ENCODE measurements around the gene ATP9A.
"Not testable (repeated sequence)": the region's sequence is repeated elsewhere in the genome, so short reads cannot be mapped to it uniquely, and the experiment has no call there.

Gene ATP9A

DNA sequence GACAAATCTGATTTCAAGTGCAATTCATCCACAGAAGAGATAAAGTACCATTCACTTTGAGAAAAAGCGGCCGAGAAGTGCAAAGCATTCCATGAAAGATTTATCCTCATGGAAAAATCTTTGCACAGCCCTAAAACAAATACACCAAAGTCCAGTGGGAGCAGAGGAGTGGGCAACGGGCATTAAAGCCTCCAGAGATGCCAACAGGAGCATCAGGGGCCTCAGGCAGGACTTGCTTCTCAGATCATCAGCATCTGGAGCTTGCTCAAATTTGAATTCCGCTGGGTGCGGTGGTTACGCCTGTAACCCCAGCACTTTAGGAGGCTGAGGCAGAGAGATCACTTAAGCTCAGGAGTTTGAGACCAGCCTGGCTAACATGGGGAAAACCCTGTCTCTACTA is 115.0 kb downstream of the ATP9A start:
- DNase-seq, result no peak

DNA sequence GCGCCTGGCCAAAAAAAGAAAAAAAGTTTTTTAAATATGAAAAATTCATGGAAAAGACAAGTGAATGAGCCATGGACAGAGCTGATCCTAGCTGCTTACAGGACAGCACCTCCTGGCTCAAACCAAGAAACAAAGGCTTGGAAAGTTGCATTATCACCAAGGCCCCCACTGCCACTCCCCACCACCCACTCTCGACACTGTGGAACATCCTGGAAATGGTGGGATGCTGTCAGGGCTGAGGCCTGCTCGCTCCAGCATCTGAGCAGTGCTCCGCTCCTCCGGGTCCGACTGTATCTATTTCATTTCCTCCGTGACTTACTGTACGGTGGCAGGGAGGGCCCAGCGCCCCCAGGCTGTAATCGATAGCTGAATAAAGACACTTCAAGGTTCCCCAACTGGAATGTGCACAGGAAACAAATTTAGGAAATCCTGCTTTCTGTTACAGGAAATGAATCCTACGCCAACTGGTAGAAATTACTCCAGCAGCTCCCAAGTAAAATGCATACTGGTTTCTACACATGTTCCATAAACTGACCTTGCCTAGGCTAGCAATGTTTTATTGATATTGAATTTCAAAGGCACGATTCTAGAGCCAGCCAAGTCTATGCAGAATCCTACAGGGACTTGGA is 116.2 kb downstream of the ATP9A start:
- no peak for DNase-seq

DNA sequence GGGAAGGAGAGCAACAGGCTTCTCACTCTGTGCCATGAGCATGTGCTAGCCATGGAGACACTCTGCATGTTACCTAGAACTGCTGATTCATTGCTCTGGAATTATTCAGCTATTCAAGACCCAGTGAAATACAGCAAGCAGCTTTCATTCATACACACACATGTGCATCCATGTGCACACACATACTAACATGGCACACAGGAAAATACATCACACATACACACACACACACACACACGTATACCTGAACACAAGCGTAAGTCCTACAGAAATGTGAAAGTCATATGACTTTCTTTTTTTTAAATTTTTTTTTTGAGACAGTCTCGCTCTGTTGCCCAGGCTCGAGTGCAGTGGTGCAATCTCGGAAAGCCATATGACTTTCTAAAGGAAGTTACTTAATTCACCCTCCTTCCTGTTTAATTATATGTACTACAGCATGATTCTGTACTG is 117.5 kb downstream of the ATP9A start:
- DNase-seq, result no peak

DNA sequence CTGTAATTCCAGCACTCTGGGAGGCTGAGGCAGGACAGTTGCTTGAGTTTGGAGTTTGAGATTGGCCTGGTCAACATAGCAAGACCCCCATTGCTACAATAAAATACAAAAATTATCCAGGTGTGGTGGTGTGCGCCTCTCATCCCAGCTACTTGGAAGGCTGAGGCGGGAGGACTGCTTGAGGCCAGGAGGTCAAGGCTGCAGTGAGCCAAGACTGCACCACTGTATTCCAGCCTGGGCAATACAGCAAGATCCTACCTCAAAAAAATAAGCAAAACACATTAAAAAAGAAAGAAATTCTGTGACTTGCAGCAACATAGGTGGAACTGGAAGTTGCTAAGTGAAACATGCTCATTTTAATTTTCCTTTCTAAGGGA is 119.6 kb downstream of the ATP9A start:
- DNase-seq, result no peak

DNA sequence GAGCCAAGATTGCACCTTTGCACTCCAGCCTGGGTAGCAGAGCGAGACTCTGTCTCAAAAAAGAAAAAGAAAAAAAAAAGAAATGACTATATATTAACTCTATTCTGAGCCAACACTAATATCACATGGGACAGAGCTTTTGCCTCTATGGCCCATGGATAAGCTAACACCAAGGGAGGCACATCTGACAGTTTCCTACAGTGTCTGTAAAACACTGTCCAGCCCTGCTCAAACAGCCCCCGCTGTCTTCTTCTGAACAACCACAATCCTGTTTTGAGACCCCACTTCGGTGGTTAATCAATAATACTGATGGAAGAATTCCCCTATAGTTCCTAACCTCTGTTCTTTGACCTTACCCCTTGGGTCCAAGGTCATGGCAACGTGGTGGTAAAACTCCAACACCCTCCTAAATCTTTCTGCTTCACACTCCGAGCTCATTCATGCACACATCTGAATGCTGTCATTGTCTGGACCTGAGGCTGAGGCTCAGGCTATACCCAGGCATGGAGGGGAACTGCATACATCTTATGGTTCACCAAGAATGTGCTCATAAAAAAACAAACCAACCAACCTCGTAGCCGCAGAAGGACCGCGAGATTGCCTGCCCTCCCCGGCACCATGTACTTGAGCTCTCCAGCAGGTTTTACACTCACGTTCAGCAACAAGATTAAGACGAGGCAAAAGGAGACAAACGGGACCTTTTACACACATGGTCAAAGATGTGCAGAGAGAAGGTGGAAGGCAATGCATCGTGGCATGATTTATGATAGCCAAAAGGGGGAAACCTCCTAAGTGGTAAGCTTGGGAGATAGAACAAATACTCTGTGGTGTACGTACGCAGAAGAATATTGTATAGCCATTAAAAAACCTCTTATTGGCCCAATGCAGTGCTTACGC is 120.3 kb downstream of the ATP9A start:
- DNase-seq, result no peak

DNA sequence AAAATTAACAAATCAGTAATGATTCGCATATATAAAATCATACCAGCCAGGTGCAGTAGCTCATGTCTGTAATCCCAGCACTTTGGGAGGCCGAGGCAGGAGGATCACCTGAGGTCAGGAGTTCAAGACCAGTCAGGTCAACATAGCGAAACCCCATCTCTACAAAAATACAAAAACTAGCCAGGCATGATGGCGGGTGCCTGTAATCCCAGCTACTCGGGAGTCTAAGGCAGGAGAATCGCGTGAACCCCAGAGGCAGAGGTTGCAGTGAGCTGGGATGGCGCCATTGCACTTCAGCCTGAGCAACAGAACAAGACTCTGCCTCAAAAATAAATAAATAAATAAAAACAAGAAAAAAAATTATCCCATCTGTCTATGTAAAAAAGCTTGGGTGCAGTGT is 124.4 kb downstream of the ATP9A start:
- DNase-seq, result not testable (repeated sequence)

DNA sequence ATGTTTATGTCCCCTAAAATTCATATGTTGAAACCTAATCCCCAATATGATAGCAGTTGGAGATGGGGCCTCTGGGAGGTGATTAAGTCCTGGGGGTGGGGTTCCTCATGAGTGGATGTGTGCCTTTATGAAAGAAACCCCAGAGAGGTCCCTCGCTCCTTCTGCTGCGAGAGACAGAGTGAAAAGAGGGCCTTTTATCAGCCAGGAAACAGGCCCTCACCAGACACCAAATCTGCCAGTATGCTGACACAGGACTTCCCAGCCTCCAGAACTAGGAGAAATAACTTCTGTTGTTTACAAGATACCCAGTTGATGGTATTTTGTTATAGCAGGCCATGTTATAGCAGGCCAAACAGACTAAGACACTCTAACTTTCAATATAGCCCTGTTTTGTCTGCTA is 124.8 kb downstream of the ATP9A start:
- no peak for DNase-seq

DNA sequence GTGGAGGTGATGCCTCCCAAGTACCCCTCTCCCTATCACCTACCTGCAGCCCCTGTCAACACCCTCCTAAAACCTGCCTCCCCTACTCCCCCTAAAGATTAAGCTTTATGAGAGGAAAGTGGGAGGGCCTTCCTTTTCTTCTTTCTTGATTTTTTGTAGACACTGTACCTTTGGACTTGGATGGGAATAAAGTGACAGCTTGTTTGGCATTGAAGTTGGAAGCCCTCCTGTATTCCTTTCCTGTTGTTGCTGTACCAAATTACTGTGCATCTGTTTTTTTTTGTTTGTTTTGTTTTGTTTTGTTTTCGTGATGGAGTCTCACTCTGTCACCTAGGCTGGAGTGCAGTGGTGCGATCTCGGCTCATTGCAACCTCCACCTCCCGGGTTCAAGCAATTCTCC is 126.3 kb downstream of the ATP9A start:
- DNase-seq, result no peak

DNA sequence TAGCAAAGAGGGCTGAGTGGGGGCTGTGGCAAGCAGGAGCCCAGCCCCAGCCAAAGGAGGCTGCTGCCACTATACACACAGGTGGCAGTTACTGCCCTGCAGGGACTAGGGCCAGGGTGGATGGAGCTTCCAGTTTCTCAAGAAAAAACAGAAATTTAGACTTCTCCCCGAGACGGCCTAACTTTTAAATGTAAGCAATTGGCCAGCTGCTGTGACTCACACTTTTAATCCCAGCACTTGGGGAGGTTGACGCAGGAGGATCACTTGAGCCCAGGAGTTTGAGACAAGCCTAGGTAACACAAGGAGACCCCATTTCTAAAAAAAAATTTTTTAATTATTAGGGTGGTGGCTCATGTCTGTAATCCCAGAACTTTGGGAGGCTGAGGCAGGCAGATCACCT is 127.4 kb downstream of the ATP9A start:
- DNase-seq, result no peak

DNA sequence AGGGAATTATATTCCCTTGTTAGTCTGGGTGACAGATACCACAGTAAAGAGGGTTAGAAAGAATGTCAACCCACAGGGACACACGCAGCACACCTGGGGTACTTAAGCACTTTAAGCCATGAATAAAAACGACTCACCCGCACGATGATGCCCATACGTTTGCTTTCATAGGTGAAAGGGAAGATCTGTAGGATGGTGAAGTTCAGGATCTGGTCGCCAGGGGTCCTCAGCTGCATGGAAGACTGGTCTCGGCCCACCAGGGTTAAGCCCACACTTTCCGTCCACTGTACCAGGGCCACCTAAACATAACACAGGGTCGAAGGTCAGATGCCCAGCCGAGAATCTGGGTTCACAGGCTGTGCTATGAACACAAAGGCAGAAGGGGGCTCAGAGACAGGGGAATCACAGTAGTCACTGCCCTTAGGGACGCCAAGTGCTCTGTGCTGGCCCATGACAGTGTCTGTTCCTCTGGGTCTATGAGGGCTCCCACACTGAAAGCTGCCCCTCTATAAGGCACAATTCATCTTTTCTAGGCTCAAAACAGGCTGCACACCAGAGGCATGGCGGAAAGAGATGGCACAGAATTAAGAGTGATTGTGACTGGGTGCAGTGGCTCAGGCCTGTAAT is 128.9 kb downstream of the ATP9A start:
- no peak for DNase-seq

DNA sequence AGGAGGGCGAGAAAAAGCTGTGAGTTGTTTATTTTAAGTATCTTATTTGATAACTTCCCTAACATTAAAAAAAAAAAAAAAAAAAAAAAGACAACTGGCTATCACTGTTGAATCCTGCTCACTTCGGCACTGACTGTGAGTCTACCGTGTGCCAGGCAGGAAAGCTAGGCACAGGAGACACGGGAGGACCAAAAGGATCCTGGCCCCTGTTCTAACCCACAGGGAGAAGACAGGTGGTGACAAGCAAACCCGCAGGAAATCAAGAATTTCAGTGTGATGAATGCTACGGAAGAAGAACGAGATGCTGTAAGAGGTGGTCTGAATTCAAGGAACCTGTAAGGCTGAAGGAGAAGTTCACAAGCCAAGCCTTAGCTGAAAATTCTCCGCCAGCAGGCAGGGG is 130.9 kb downstream of the ATP9A start:
- no peak for DNase-seq

DNA sequence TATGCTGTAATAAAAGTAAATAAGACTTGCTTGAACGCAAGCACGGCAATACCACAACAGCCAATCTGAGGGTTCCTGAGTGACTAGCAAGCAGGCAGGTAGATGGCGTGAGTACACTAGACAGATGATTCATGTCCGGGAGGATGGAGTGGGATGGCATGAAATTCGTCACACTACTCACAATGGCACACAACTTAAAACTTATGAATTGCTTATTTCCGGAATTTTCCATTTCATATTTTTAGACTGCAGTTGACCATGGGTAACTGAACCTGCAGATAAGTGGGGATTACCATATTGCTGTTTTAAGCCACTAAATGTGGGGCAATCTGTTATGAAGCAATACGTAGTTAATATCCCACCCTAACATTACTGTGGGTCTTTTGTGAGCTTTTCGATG is 132.1 kb downstream of the ATP9A start:
- no peak for DNase-seq

DNA sequence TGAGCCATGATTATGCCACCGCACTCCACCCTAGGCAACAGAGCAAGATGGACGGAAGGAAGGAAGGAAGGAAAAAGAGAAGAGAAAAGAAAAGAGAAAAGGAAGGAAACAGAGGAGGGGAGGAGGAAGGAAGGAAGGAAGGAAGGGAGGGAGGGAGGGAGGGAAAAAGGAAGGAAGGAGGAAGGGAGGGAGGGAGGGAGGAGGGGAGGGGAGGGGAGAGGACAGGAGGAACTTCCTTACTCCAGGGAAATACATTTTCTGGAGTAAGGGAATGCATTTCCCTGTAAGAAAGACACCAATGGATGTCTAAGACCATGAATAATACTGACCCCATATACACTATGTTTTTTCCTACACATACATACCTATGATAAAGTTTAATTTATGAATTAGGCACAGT is 132.5 kb downstream of the ATP9A start:
- DNase-seq, result no peak

DNA sequence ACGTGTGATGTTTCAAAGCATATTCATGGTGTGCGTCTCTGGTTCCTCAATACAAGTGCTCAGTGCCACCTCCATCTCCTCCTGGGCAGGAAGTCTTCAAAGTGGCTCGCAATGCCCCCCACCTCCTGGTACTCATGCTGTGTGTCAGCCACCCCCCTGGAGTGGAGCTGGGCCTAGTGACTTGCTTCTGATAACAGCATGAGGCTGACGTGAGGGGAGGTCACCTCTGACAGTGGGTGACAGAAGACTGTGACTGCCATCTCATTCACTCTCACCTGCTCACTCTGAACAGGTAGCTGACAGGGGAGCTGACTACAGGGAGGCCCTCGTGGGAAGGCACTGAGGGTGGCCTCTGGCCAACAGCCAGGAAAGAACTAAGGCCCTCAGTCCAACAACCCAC is 133.3 kb downstream of the ATP9A start:
- no peak for DNase-seq

DNA sequence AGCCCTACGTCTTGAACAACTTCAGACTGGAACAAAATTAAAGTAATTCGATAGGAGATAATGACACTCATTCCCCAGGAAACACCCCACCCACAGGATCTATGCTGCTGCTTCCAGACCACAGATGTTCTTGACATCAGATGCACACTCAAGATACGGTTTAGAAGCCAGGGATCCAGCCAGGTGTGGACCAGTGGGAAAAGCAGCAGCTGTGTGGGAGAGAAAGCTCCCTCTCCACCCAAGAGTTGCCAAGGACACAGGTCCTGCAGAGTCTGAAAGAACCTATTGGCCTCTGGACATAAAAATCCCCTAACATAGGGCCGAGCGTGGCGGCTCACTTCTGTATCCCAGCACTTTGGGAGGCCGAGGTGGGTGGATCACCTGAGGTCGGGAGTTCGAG is 133.9 kb downstream of the ATP9A start:
- DNase-seq, result no peak

DNA sequence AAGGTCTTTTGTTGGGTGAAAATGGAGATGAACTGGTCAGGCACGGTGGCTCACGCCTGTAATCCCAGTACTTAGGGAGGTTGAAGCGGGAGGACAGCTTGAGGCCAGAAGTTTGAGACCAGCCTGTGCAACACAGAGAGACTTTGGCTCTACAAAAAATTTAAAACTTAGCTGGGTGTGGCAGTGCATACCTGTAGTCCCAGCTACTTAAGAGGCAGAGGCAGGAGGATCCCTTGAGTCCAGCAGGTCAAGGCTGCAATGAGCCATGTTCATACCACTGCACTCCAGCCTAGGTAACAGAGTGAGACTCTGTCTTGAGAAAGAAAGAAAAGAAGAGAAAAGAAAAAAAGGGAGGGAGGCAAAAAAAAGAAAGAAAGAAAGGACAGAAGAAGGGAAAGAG is 134.8 kb downstream of the ATP9A start:
- no peak for DNase-seq

DNA sequence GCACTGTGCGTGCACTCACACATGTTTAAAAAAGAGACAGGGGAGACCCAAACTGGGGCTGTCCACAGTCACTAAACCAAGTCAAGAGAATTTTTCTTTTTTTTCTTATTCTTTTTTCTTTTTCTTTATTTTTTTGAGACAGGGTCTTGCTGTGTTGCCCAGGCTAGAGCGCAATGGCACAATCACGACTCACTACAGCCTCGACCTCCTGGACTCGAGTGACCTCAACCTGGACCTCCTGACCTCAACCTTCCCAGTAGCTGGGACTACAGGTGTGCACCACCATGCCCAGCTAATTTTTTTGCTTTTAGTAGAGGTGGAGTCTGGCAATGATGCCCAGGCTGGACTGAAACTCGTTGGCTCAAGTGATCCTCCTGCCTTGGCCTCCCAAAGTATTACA is 136.2 kb downstream of the ATP9A start:
- no peak for DNase-seq

DNA sequence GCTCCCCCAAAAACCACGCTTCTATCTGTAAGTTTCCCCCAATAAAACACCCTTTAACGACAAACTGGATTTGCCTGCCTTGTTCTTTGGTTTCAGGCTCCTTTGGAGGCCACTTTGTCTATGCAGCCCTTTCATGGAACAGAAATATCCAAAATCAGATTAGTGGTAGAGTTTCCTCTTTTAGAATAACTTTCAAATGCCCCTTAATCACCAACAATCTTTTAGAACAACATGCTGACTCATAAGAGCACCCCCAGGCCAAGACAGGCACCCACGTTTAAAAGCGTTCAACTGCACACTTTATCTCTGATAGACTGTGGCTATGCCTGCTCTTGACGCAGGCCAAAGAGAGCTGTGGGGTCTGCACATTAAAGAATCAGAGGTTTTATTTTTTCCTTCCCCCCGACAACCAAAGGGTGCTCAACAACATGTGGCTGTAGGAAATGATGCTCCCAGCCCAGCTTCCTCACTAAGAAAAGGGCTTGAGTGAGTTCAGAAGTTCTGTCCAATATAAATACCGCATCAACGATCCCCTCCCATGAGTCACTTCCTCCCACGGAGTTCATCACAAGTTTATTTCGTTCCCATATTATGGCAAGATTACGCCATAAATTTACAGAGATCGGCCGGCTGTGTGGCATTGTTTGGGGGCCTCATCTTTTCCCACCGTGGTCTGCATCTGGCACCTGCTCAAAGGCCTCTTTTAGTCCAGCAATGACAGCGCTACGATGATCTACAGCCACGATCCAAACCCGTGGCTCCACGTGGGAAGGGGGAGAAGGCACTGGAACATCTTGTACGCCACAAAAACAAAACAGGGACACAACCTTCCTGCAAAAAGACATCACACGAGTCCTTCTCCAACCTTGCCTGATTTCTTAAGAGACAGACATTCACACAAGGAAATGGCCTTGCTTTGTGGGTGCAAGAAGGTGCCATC is 136.9 kb downstream of the ATP9A start:
- no peak for DNase-seq

DNA sequence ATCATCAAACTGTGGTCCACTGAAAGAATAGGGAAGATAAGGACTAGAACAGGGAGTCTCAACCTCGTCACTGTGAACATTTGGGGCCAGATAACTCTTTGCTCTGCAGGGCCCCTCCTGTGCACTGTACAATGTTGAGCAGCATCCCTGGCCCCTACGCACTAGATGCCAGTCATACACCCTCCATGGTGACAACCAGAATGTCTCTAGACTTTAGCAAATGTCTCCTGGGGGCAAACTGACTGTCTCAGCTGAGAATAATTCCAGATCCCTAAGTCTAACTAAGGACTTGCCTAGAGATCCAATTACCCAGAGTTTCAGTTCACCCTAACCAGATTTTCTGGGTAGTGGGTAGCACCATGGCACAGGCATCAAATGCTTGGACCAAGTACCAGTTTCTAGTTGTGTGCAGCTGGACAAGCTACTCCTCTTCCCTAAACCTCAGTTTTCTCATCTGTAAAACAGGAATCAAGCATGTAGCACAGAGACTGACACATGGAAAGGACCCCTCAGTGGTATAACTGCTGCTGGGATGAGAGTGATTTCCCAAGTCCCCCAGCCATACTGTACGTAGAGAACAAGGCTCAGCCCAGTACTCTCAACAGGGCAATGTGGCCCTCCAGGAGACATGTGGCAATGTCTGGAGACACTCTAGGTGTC is 138.7 kb downstream of the ATP9A start:
- no peak for DNase-seq

DNA sequence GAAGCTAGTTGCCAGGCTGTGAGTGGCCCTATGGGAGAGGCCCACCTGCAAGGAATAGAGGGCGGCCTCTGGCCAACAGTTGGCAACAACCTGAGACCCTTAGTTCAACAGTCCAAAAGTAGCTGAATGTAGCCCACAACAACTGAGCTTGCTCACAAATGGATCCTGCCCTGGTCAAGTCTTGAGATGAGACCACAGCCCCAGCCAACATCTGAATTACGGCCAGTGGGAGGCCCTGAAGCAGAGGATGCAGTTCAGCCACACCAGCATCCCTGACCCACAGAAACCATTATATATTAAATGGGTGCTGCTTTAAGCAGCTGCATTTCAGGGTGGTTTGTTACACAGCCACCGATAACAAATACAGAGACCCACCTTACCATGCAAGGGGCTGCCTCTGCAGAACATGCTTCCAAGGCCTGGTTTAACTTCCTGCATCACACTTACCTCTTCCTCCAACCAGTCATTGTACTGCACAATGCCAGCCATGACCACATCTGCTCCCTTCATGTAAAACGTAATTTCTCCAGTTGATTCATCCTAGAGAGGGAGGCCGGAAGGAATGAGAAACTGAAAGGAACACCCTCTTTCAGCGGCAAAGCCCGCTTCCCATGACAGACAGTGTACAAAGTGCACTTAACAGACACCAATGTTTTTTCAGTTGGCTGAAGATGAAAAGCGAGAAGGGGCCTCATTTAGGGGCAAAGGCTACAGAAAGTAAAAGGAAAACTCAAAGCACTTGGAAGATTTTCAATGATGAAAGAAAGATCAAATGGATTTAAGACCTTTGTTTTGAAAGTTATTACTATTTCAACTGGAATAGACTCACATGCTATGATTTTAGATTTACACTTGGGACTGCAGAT is 139.4 kb downstream of the ATP9A start:
- no peak for DNase-seq

DNA sequence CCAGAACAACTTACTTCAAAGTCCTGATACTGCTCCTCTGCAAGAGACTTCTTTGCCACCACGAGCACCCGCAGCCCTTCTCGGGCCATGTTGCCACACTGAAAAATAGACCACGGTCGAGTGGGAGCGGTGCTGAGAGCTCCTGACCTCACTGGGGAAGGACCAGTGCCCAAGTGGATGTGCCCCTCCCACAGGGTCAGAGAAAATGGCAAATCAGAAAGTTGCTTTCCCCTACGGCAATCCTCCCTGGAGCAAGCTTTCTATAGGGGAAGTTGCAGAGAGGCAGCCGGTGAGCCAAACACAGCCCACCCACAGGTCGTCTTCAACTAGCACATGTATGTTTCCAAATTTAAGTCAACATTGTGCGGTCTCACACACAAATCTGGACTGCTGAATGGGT is 140.6 kb downstream of the ATP9A start:
- no peak for DNase-seq
